GM12874 (cell line): Measurements from ENCODE around the gene CHST5.

ENCODE experiments used
- CTCF ChIP-seq: IDR thresholded peaks from 2 replicates; pipeline ENCODE4 v1.5.1; 2011; ENCODE audit warnings: low read depth, mild to moderate bottlenecking, control low read depth, low read length, moderate library complexity; ENCODE audit not compliant: insufficient read depth

CHST5 gene

GRCh38 chr16:75573955-75574354 is 38.0 kb upstream of the CHST5 start:
- TF ChIP-seq CTCF = no peak

GRCh38 chr16:75572864-75573542 is 37.1 kb upstream of the CHST5 start:
- no peak for TF ChIP-seq CTCF

- TF ChIP-seq CTCF = no peak
Measured at GRCh38 chr16:75570396-75571065, 34.6 kb upstream of the CHST5 start.

- TF ChIP-seq CTCF = no peak
Measured at GRCh38 chr16:75567911-75568310, 32.0 kb upstream of the CHST5 start.

- TF ChIP-seq CTCF = no peak
Measured at GRCh38 chr16:75566758-75567255, 30.9 kb upstream of the CHST5 start.

- TF ChIP-seq CTCF = no peak
Measured at GRCh38 chr16:75566040-75566757, 30.3 kb upstream of the CHST5 start, which contains the start of gene GABARAPL2. TSS of gene GABARAPL2 (plus strand) at chr16:75566379. CDS start at chr16:75566487, 108 bp downstream.

GRCh38 chr16:75565640-75566039 is 29.7 kb upstream of the CHST5 start:
- TF ChIP-seq CTCF = no peak
